Activated CD8-positive, alpha-beta memory T cell treated with anti-CD3 and anti-CD28 coated beads, Interleukin-2, amount 50 U/mL, for 1 hour (primary cell): ENCODE measurements around the gene PPP1R9B.

Experiments used
- DNase-seq: peaks from one replicate; pipeline ENCODE4 v3.0.0-alpha.2; 2020; ENCODE audit errors: extremely low read depth

The PPP1R9B gene

DNA sequence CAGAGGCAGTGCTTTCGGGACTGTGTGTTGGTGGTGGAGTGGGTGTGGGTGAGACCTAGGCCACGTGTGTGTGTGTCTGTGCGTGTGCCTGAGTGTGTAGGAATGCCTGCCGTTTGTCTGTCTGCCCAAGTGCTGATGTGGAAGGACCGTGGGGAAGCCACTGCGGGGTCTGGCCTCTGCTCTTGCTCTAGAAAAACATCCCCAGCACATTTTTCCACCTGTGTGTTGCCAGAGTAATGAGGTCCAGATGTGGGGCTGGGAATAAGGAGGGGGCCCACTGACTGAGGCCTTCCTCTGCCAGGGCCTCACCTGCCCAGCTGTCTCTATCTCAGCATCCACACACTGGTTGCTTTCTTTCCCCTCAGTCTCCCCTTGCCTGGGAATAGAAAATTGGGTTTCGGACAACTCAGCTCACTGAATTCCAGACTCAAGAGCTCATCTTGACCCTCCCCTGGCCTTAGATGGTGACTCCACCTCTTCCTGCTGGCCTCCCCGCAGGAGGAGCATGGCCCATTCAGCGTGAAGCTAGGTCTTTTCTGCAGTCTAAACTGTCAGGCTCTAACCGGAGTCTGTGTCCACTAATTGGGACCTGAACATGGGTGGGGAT is 23.0 kb upstream of the PPP1R9B start:
- no peak for DNase-seq

DNA sequence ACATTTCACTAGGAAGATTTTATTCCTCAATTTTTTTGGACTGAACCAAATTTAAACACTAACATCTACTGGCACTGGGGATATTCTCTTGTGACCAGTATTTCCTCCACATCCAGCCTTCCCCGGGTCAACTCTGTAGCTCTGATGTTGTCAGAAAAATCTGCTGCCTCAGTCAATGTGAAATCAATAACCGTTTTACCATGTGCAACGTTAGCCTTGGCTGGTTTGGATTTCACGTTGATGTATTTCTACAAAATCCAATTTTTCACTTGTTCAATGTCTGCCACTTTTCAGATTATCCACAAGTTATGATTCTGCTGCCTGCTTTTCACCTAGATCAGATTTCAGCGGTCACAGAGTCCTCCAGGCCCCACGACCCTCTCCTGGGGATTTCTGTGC is 22.5 kb upstream of the PPP1R9B start:
- no peak for DNase-seq

- DNase-seq, result no peak
Measured at GRCh38 chr17:50172130-50172529, 21.7 kb upstream of the PPP1R9B start.

DNA sequence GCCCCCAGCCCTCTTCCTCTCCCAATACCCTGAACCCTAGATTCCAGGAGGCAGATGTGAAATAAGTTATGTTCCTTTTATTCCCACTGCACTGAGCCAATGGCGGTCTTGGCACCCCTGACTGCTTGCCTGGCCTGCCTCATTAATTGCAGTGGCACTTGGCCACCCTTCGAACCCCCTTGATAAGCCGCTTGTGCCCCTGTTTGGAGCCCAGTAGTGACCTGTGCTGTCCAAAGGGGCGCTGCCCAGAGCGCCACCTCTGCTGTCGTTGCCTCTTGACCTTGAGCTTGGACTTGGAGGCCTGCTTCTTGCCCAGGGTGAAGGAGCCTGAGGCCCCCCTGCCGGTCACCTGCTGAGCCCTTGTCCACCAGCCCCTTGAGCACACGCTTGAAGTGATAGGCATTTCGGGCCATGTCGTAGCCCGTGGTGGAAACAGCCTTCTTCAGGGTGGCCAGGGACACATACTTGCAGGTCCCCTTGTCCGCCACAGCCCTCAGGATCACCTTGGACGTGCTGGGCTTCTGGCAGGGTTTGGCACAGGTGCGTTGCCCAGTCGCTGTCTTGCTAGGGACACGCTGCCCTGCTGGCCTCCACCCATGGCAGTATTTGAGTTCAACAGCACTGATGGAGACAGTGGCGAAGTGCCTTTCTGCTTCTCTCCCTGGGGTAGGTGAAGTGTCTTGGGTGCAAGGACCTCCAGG is 21.0 kb upstream of the PPP1R9B start:
- no peak for DNase-seq

GRCh38 chr17:50170662-50171370 is 20.3 kb upstream of the PPP1R9B start:
- DNase-seq, result no peak

DNA sequence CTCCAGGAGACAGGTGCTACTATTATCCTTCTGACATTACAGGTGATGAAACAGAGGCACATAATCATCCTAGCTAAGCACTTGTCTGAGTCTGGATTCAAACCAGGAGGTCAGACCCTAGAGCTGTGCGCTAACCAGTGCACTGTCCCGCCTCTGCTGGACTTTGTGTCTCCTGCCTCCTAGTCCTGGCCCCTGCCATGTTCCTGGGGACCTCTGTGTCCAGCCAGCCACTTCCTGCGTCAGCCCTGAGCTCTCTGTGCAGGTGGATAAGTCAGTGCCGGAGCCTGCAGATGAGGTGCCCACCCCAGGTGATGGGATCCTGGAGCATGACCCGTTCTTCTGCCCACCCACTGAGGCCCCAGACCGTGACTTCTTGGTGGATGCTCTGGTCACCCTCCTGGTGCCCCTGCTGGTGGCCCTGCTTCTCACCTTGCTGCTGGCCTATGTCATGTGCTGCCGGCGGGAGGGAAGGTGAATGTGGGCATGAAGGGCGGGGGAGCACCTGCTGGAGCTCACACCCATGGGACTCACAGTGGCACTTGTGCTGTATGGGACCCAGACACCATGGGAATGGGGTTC is 19.5 kb upstream of the PPP1R9B start:
- no peak for DNase-seq

DNA sequence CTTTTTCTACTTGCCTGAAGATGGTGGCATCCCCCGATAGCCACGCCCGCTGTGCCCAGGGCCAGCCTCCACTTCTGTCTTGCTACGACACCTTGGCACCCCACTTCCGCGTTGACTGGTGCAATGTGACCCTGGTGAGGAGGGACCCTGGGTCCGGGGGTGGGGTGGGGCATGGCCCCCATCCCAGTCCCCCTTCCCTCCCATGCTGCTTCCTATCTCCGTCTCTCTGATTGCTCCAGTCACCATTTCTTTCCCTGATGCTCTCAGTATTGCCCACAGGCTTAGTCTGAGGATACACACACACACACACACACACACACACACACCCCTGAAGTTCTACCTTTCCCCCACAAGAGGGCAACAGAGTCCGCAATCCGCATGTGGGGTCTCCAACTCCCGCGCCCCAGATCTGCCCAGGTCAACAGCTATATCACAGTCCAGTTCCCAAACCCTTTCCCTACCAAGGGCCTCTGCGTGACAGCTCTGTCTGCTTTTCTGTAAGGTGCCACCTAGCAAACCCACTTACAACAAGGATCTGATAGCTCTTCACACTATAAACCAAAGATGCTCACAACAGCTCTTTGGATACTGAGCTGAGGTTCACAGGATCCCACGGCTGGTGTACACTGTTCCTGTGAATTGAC is 18.8 kb upstream of the PPP1R9B start:
- DNase-seq, result peak; percentile 36

DNA sequence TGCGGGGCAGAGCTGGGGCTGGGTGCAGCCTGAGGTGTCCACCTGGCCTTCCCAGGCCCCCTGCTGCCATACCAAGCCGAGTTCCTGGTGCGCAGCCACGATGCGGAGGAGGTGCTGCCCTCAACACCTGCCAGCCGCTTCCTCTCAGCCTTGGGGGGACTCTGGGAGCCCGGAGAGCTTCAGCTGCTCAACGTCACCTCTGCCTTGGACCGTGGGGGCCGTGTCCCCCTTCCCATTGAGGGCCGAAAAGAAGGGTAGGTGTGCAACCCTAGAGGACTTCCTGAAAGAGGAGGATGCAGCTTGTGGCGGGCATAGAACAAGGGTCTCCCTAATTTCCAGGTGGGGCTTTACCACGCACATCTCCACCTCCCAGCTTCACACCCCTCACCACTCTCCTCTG is 17.8 kb upstream of the PPP1R9B start:
- no peak for DNase-seq

GRCh38 chr17:50167371-50167770 is 16.9 kb upstream of the PPP1R9B start:
- DNase-seq, result no peak

- DNase-seq, result no peak
Measured at GRCh38 chr17:50166518-50167181, 16.2 kb upstream of the PPP1R9B start.

- DNase-seq, result no peak
Measured at GRCh38 chr17:50165867-50166517, 15.5 kb upstream of the PPP1R9B start, which contains the start of gene SGCA. SGCA (plus strand) TSS chr17:50166005; CDS start chr17:50166041, 36 bp downstream.

- DNase-seq, result no peak
Measured at GRCh38 chr17:50165466-50165865, 15.0 kb upstream of the PPP1R9B start.

DNA sequence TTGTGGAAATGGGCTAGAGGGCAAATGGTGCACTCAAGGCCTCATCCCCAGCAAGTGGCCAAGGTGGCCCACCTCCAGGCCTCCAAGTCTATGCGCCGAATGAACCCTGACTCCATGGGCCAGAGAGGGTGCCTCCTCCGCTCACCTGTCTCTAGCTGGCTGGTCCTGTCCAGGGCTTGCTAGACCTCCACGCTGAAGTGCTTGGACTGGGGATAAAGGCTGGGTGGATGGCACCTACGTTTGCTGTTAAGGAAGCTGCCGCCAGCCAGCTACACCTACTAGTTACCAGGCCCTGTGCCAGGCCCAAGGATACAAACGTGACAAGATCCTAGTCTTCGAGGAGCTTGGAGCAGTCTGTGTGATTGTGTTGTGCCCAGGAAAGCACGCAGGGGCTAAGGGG is 14.6 kb upstream of the PPP1R9B start:
- no peak for DNase-seq

DNA sequence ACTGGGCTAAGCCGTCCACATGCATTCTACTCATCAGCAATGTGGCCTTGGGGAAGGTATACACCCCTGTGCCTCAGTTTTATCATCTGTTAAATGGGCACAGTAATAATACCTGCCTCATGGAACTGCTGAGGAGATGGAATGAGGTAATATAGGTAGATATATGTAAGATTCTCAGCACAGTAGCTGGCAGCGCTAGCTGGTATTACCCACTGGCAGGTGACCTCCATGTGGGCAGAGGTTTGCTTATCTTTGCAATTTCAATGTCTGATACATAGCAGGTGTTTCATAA is 14.2 kb upstream of the PPP1R9B start:
- no peak for DNase-seq

- DNase-seq, result no peak
Measured at GRCh38 chr17:50163843-50164696, 13.6 kb upstream of the PPP1R9B start.

DNA sequence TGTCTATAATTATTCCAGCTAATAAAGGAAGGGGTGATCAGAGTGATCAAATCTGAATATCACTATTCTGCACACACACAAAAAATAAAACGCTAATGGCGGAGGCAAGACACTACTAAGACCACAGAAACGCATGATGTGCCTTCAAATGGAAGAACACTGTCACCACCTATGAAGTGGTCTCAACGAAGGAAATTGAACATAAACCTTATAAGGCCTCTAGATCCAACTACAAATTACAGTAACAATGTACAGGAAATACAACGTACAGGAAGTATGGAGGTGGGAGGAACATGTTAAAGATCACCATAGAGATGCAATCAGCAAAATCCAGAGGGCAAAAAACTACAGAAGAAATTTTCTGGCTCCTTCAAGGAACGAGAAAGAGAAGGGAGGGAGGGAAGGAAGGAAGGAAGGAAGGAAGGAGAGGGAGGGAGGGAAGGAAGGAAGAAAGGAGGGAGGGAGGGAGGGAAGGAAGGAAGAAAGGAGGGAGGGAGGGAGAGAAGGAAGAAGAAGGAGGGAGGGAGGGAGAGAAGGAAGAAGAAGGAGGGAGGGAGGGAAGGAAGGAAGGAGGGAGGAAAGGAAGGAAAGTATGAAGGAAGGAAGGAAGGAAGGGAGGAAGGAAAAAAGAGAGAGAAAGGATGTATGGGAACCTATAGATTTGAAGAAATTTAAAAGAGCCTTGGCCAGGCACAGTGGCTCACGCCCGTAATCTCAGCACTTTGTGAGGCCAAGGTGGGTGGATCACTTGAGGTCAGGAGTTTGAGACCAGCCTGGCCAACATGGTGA is 12.2 kb upstream of the PPP1R9B start:
- no peak for DNase-seq

DNA sequence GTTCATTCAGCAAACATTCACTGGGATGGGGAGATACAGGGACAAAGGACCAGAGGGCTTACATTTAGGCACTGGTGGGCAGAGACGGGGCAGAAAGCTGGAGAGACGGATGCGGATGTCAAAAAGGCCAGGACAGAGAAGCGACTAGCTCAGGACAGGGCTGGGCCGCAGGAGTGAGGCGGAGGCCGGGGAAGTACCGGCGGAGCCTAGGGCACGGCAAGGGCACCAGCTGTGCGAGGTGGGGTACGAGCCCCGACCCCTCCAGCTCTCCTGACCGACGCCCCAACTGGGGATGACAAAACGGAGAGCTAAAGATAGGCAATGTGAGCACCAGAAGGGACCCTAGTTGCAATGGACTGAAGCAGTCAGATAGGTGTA is 11.4 kb upstream of the PPP1R9B start:
- no peak for DNase-seq

DNA sequence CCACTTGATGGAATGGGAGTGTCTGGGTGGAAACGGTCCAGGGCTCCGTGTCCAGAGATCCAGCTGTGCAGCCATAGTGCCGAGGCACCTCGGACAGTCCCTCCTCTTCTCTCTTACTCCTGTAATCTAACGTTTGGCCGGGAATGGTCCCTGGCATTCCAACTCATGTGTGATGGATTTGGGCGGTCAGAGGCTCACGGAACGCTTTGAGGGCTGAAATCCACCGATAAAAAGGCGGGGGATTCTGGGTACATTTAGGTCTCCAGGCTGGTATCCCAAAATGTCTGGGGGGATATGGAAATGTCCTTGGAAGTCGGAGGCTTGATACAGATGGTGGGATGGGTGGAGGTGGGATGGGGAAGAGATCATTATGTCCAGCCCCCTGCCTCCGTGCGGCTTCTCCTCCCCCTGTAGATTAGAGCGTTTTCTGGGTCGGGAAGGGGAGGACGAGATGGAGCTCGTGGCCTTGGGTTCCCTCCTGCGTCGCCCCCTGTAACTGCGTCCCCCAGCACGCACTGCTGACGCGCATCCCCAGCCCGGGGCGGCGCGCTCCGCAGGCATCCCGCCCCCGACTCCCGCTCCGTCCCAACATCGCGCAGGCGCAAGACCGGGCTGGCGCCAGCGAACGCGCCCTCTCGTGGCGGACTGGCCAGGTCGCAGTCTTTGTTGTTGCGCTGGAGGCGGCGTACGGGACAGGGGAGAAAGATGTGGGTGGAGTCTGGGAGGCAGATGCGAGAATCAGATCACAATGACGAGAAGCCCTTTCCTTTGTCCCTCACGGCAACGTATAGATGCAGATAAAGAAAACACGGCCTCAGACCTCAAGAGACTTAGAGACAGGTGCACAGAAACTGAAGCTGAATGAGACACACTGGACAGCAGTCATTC is 10.8 kb upstream of the PPP1R9B start:
- peak; percentile 87 for DNase-seq

GRCh38 chr17:50157891-50158290 is 7.4 kb upstream of the PPP1R9B start:
- DNase-seq, result no peak
